HepG2 (cell line): Measurements from ENCODE around the gene EMC9. TPM values are rescaled to one million over a fixed set of nuclear protein-coding genes. Genes with fewer than 3 reads are reported as not detected.

ENCODE experiments used
- FOSL2 ChIP-seq: sonication (generic); formaldehyde crosslinking; IDR thresholded peaks from 2 replicates; pipeline ENCODE4 v1.4.0; 2020; ENCODE audit warnings: missing genetic modification reagents
- FOXJ3 ChIP-seq: sonication (generic); formaldehyde crosslinking; IDR thresholded peaks from 2 replicates; pipeline ENCODE4 v1.4.0; 2020; ENCODE audit warnings: missing genetic modification reagents, mild to moderate bottlenecking, borderline replicate concordance
- HIVEP1 ChIP-seq: sonication (generic); formaldehyde crosslinking; IDR thresholded peaks from 2 replicates; pipeline ENCODE4 v1.4.0; 2020; ENCODE audit warnings: mild to moderate bottlenecking, missing genetic modification reagents
- RFX1 ChIP-seq: fragments of 450-650 bp; IDR thresholded peaks from 2 replicates; pipeline ENCODE4 v1.6.1; 2017
- SALL2 ChIP-seq: sonication (generic); formaldehyde crosslinking; IDR thresholded peaks from 2 replicates; pipeline ENCODE4 v1.8.1; 2023; ENCODE audit warnings: mild to moderate bottlenecking, missing genetic modification reagents, inconsistent platforms
- ZBTB3 ChIP-seq: sonication (generic); formaldehyde crosslinking; IDR thresholded peaks from 2 replicates; pipeline ENCODE4 v1.4.0; 2020; ENCODE audit warnings: low read depth, mild to moderate bottlenecking, moderate library complexity, missing genetic modification reagents, borderline replicate concordance
- ZBTB7B ChIP-seq: sonication (generic); formaldehyde crosslinking; IDR thresholded peaks from 2 replicates; pipeline ENCODE4 v1.4.0; 2020; ENCODE audit warnings: missing genetic modification reagents
- ZNF17 ChIP-seq: sonication (generic); formaldehyde crosslinking; IDR thresholded peaks from 2 replicates; pipeline ENCODE4 v1.5.0; 2020; ENCODE audit warnings: mild to moderate bottlenecking, missing genetic modification reagents
- ZNF34 ChIP-seq: sonication (generic); formaldehyde crosslinking; IDR thresholded peaks from 2 replicates; pipeline ENCODE4 v1.4.0; 2020; ENCODE audit warnings: mild to moderate bottlenecking, missing genetic modification reagents, borderline replicate concordance
- ZNF850 ChIP-seq: sonication (generic); formaldehyde crosslinking; conservative IDR thresholded peaks from 2 replicates; pipeline ENCODE4 v1.9.0; 2021; ENCODE audit warnings: mild to moderate bottlenecking, missing genetic modification reagents
- polyA plus RNA-seq, 8 experiments: library from polyadenylated mRNA; depleted of rRNA in 3 of 8; stranded (reverse) in 7 of 8; unstranded in 1 of 8; fragments of >200 nt; fragmentation: Illumina TruSeq in 4 of 8; extraction: Trizol in 4 of 8; gene quantifications; 2 replicates each; pipeline versions ENCODE4 v1.2.1 to v1.2.3, GENCODE V29; 2011 to 2016; ENCODE audit warnings: low read depth in 4 of 8, missing spikeins in 1 of 8, mixed read lengths in 1 of 8; ENCODE audit not compliant: insufficient read depth in 1 of 8
- total RNA-seq, 5 experiments: library from RNA; depleted of rRNA; stranded (reverse); fragments of >200 nt; fragmentation: Illumina TruSeq; extraction: Trizol; gene quantifications; 2 replicates each; pipeline ENCODE4 v1.2.3, GENCODE V29; 2016; ENCODE audit warnings: low read depth in 1 of 5
- TF ChIP-seq, protein P1 (sequence below): sonication (generic); formaldehyde crosslinking; IDR thresholded peaks from 2 replicates; pipeline ENCODE4 v1.4.0; 2020; ENCODE audit warnings: mild to moderate bottlenecking, missing genetic modification reagents
- TF ChIP-seq, protein P2 (sequence below): IDR thresholded peaks from 2 replicates; pipeline ENCODE4 v1.6.1; 2016
- TF ChIP-seq, protein P3 (sequence below): sonication (generic); formaldehyde crosslinking; IDR thresholded peaks from 2 replicates; pipeline ENCODE4 v1.4.0; 2020; ENCODE audit warnings: missing genetic modification reagents, borderline replicate concordance
- TF ChIP-seq, protein P4 (sequence below): sonication (generic); formaldehyde crosslinking; IDR thresholded peaks from 2 replicates; pipeline ENCODE4 v1.9.0; 2022; ENCODE audit warnings: missing genetic modification reagents, mild to moderate bottlenecking, borderline replicate concordance
- TF ChIP-seq, protein P5 (sequence below): sonication (generic); formaldehyde crosslinking; IDR thresholded peaks from 2 replicates; pipeline ENCODE4 v1.9.0; 2022; ENCODE audit warnings: low read depth, missing genetic modification reagents
- TF ChIP-seq, protein P6 (sequence below): sonication (generic); formaldehyde crosslinking; conservative IDR thresholded peaks from 2 replicates; pipeline ENCODE4 v1.8.0; 2022; ENCODE audit warnings: mild to moderate bottlenecking, moderate library complexity, missing genetic modification reagents

The EMC9 gene
- total and polyA plus RNA-seq, 2 of the 13 experiments (the other 11 are each of a cell fraction or from before 2014, with no cell fraction given): 60.5 to 78.7 TPM

DNA sequence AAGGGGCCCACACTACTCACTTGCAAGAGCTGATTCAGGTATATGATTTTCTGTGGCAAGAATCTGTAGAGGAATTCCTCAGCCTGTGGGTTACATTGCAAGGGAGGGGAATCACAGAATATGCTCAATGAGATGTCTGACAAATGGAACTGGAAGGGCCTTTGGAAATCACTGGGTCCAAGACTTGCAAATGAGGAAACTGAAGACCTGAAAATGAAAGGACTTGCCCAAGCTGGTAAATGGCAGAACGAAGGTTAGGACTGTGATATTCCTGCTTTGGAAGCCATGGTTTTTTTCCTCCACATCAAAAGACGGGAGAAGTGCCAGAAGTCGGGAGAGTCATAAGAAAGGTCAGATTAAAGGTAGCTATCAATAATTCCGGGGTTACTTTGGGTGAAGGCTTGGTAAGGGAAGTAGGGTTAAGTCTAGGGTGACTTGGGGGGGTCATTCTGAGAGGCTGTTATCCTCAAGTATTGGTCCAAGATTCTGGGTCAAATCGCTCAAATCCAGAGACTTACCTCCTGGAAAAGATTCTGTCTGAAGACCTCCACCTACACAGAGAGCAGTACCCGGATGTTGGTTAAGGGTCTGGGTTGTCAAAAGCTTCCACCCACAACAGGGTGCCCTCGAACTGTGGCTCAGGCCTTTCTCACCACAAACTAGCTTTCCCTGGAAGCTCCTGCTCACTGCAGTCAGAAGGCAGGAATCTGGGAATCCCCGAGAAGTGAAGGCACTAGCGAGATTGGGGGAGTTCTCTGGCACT, 4.5 kb upstream of the EMC9 start (continued):
- TF ChIP-seq, protein P1, sequence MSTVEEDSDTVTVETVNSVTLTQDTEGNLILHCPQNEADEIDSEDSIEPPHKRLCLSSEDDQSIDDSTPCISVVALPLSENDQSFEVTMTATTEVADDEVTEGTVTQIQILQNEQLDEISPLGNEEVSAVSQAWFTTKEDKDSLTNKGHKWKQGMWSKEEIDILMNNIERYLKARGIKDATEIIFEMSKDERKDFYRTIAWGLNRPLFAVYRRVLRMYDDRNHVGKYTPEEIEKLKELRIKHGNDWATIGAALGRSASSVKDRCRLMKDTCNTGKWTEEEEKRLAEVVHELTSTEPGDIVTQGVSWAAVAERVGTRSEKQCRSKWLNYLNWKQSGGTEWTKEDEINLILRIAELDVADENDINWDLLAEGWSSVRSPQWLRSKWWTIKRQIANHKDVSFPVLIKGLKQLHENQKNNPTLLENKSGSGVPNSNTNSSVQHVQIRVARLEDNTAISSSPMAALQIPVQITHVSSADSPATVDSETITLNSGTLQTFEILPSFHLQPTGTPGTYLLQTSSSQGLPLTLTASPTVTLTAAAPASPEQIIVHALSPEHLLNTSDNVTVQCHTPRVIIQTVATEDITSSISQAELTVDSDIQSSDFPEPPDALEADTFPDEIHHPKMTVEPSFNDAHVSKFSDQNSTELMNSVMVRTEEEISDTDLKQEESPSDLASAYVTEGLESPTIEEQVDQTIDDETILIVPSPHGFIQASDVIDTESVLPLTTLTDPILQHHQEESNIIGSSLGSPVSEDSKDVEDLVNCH: no peak
- TF ChIP-seq SALL2 (CRISPR knock-in tag) (0 out of 2 replicates have a peak, but pooled peaks have one; percentile 19), ZNF34 (peak; percentile 73; the same call in 1 of the 2 replicates), FOXJ3 (CRISPR knock-in tag) (no peak), ZBTB3 (no peak), ZBTB7B (CRISPR knock-in tag) (no peak; the same call in 1 of the 2 replicates), FOSL2 (CRISPR knock-in tag) (no peak), ZNF850 (no peak), HIVEP1 (CRISPR knock-in tag) (no peak), ZNF17 (CRISPR knock-in tag) (no peak), RFX1 (no peak)
- TF ChIP-seq, protein P2, sequence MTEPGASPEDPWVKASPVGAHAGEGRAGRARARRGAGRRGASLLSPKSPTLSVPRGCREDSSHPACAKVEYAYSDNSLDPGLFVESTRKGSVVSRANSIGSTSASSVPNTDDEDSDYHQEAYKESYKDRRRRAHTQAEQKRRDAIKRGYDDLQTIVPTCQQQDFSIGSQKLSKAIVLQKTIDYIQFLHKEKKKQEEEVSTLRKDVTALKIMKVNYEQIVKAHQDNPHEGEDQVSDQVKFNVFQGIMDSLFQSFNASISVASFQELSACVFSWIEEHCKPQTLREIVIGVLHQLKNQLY (CRISPR knock-in tag): no peak
- TF ChIP-seq, protein P3, sequence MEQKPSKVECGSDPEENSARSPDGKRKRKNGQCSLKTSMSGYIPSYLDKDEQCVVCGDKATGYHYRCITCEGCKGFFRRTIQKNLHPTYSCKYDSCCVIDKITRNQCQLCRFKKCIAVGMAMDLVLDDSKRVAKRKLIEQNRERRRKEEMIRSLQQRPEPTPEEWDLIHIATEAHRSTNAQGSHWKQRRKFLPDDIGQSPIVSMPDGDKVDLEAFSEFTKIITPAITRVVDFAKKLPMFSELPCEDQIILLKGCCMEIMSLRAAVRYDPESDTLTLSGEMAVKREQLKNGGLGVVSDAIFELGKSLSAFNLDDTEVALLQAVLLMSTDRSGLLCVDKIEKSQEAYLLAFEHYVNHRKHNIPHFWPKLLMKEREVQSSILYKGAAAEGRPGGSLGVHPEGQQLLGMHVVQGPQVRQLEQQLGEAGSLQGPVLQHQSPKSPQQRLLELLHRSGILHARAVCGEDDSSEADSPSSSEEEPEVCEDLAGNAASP: no peak
- TF ChIP-seq, protein P4, sequence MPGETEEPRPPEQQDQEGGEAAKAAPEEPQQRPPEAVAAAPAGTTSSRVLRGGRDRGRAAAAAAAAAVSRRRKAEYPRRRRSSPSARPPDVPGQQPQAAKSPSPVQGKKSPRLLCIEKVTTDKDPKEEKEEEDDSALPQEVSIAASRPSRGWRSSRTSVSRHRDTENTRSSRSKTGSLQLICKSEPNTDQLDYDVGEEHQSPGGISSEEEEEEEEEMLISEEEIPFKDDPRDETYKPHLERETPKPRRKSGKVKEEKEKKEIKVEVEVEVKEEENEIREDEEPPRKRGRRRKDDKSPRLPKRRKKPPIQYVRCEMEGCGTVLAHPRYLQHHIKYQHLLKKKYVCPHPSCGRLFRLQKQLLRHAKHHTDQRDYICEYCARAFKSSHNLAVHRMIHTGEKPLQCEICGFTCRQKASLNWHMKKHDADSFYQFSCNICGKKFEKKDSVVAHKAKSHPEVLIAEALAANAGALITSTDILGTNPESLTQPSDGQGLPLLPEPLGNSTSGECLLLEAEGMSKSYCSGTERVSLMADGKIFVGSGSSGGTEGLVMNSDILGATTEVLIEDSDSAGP (CRISPR knock-in tag): no peak
- TF ChIP-seq, protein P5, sequence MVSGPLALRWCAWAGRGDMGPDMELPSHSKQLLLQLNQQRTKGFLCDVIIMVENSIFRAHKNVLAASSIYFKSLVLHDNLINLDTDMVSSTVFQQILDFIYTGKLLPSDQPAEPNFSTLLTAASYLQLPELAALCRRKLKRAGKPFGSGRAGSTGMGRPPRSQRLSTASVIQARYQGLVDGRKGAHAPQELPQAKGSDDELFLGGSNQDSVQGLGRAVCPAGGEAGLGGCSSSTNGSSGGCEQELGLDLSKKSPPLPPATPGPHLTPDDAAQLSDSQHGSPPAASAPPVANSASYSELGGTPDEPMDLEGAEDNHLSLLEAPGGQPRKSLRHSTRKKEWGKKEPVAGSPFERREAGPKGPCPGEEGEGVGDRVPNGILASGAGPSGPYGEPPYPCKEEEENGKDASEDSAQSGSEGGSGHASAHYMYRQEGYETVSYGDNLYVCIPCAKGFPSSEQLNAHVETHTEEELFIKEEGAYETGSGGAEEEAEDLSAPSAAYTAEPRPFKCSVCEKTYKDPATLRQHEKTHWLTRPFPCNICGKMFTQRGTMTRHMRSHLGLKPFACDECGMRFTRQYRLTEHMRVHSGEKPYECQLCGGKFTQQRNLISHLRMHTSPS (CRISPR knock-in tag): no peak
- TF ChIP-seq, protein P6, sequence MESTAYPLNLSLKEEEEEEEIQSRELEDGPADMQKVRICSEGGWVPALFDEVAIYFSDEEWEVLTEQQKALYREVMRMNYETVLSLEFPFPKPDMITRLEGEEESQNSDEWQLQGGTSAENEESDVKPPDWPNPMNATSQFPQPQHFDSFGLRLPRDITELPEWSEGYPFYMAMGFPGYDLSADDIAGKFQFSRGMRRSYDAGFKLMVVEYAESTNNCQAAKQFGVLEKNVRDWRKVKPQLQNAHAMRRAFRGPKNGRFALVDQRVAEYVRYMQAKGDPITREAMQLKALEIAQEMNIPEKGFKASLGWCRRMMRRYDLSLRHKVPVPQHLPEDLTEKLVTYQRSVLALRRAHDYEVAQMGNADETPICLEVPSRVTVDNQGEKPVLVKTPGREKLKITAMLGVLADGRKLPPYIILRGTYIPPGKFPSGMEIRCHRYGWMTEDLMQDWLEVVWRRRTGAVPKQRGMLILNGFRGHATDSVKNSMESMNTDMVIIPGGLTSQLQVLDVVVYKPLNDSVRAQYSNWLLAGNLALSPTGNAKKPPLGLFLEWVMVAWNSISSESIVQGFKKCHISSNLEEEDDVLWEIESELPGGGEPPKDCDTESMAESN (CRISPR knock-in tag): peak; percentile 10
